ENCODE measurements around the gene PCMT1. TPM values are rescaled to one million over a fixed set of nuclear protein-coding genes. Genes with fewer than 3 reads are reported as not detected.

Gene PCMT1
- total and polyA plus RNA-seq, 10 of the 15 experiments (the other 5 are each of a cell fraction or from before 2014, with no cell fraction given): 48.5 to 126 (median 81.2) TPM

GRCh38 chr6:149844480-149844879 is 94.9 kb downstream of the PCMT1 start:
- WGBS (ENCODE audit: insufficient coverage, insufficient replicate concordance, low lambda C conversion rate, missing lambda C conversion rate): 85% methylated on average over 2 of the region's 2 CpGs
- CTCF ChIA-PET: interaction anchor here (1.4 to 1.7 kb wide), 2 partner anchors 28 to 60 kb away, joined by 3 to 4 read pairs; no protein-coding TSS in a partner anchor

More at GRCh38 chr6:149844480-149844879, 94.9 kb downstream of the PCMT1 start:
- Histone ChIP-seq H3K4me2 (ENCODE audit: control insufficient read depth, insufficient read depth) (no peak overlapping the region), H3K9me3 (replicated peaks; ENCODE audit: control insufficient read depth, insufficient read depth, low read length) (no peaks in the 10 kb centered on the region), H2AFZ (ENCODE audit: control insufficient read depth, low read depth, low read length) (no peak overlapping the region), H3K79me2 (ENCODE audit: control insufficient read depth, insufficient read depth, low read length) (no peaks in the 10 kb centered on the region), H3K4me3 (no peak overlapping the region), H3K36me3 (ENCODE audit: control insufficient read depth in 2 of 2, insufficient read depth in 2 of 2, low read length in 1 of 2) (no peaks in the 10 kb centered on the region), H3K27ac (ENCODE audit: control insufficient read depth, insufficient read depth) (no peak overlapping the region), H3K9ac (ENCODE audit: control insufficient read depth, insufficient read depth, low read length) (no peak overlapping the region), H3K27me3 (replicated peaks in 1 of 2; ENCODE audit: control insufficient read depth in 2 of 2, insufficient read depth in 2 of 2, low read length in 1 of 2) (peaks cover 0 to 1% of the 10 kb centered on the region in 2 experiments), H4K20me1 (ENCODE audit: control insufficient read depth, insufficient read depth) (no peaks in the 10 kb centered on the region), H3K4me1 (ENCODE audit: control insufficient read depth, insufficient read depth, low read length) (no peaks in the 10 kb centered on the region)
- POLR2A ChIA-PET: no interaction called here
- no peak for DNase-seq (ENCODE audit: low read depth, low spot score)
- in situ Hi-C loops (cut with MboI) (loop anchor here (10.0 kb wide), 1 partner anchor 170 kb away; no protein-coding TSS in a partner anchor), intact Hi-C loops (cut with micrococcal nuclease; ENCODE audit: unreplicated experiment) (no loop called here)
- no peak for FAIRE-seq
- SMC1A ChIA-PET (ENCODE audit: uncharacterized antibody, unreplicated experiment): no interaction called here
- BruUV-seq (replicated peaks): no TSS peak
- TF ChIP-seq POLR2A (IDR thresholded peaks at IDR 0.05; ENCODE audit: low read depth, low read length) (no peak), SMAD1 (IDR thresholded peaks at IDR 0.05; ENCODE audit: low read depth, partially characterized antibody) (no peak), POLR2AphosphoS5 (IDR thresholded peaks at IDR 0.05; ENCODE audit: low read length) (no peak), TCF12 (IDR thresholded peaks at IDR 0.05; ENCODE audit: low read depth, low read length) (no peak), USF2 (IDR thresholded peaks at IDR 0.05; ENCODE audit: borderline replicate concordance, low read depth, low read length) (no peak), FOXK2 (IDR thresholded peaks at IDR 0.05) (no peak), KAT2A (conservative IDR thresholded peaks at IDR 0.05; ENCODE audit: control insufficient read depth, low read depth, low read length) (no peak), ELK1 (IDR thresholded peaks at IDR 0.05; ENCODE audit: low read depth, low read length) (no peak)
- no peak for ATAC-seq
- RAD21 ChIA-PET (ENCODE audit: unreplicated experiment): no interaction called here
